H1 (cell line): ENCODE measurements around the gene NUMB.

Experiments
- CHD2 ChIP-seq: IDR thresholded peaks from 2 replicates; pipeline ENCODE4 v1.6.1; 2012; ENCODE audit warnings: low read length, improper control_type of control experiment
- EGR1 ChIP-seq: IDR thresholded peaks from 2 replicates; pipeline ENCODE4 v1.6.1; 2011; ENCODE audit warnings: low read depth, low read length, borderline replicate concordance
- SAP30 ChIP-seq: fragments of 300-600 bp; sonication (generic); IDR thresholded peaks from 2 replicates; pipeline ENCODE4 v1.7.1; 2012; ENCODE audit warnings: low read length, moderate library complexity, mild to moderate bottlenecking, inconsistent platforms; ENCODE audit not compliant: insufficient read depth, insufficient replicate concordance
- SIN3A ChIP-seq, 2 experiments: IDR thresholded peaks in 1 of 2; conservative IDR thresholded peaks in 1 of 2; 2 replicates each; pipeline ENCODE4 v1.6.1; 2011 to 2012; ENCODE audit warnings: low read length in 2 of 2, improper control_type of control experiment in 1 of 2, low read depth in 1 of 2, mild to moderate bottlenecking in 1 of 2
- ZNF274 ChIP-seq: IDR thresholded peaks from 2 replicates; pipeline ENCODE4 v1.7.0; 2012; ENCODE audit warnings: low read length, borderline replicate concordance; ENCODE audit errors: extremely low read depth
- TF ChIP-seq, protein P1 (sequence below), 3 experiments: IDR thresholded peaks; 1 replicate in 2 of 3; 2 replicates in 1 of 3; pipeline versions ENCODE4 v1.5.1 to v1.6.1; 2011; ENCODE audit warnings: low read length in 3 of 3, mild to moderate bottlenecking in 3 of 3, inconsistent platforms in 2 of 3, low read depth in 1 of 3, moderate library complexity in 1 of 3; ENCODE audit not compliant: insufficient read depth in 1 of 3; ENCODE audit errors: control extremely low read depth in 1 of 3

- TF ChIP-seq SAP30, result no peak
- TF ChIP-seq ZNF274, result no peak
- no peak for TF ChIP-seq EGR1
- TF ChIP-seq, protein P1, sequence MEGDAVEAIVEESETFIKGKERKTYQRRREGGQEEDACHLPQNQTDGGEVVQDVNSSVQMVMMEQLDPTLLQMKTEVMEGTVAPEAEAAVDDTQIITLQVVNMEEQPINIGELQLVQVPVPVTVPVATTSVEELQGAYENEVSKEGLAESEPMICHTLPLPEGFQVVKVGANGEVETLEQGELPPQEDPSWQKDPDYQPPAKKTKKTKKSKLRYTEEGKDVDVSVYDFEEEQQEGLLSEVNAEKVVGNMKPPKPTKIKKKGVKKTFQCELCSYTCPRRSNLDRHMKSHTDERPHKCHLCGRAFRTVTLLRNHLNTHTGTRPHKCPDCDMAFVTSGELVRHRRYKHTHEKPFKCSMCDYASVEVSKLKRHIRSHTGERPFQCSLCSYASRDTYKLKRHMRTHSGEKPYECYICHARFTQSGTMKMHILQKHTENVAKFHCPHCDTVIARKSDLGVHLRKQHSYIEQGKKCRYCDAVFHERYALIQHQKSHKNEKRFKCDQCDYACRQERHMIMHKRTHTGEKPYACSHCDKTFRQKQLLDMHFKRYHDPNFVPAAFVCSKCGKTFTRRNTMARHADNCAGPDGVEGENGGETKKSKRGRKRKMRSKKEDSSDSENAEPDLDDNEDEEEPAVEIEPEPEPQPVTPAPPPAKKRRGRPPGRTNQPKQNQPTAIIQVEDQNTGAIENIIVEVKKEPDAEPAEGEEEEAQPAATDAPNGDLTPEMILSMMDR (IDR thresholded peaks at IDR 0.05; ENCODE audit: control extremely low read depth in 1 of 3, insufficient read depth in 1 of 3, low read depth in 1 of 3, low read length in 3 of 3), result no peak
- no peak for TF ChIP-seq CHD2
- no peak for TF ChIP-seq SIN3A (conservative IDR thresholded peaks at IDR 0.05 in 1 of 2, IDR thresholded peaks at IDR 0.05 in 1 of 2; ENCODE audit: low read depth in 1 of 2, low read length in 2 of 2)
These were observed 134.4 kb downstream of the NUMB start for GRCh38 chr14:73323896-73324399.
